ENCODE data around the gene CROCC2.

GRCh38 chr2:241003047-241003360 lies 96.9 kb downstream of the CROCC2 start:
- TF ChIP-seq CTCF (IDR thresholded peaks at IDR 0.05) (no peak), POLR2A (IDR thresholded peaks at IDR 0.05) (no peak), POLR2AphosphoS5 (IDR thresholded peaks at IDR 0.05) (no peak), EP300 (IDR thresholded peaks at IDR 0.05) (no peak)
